TTC549 (cell line): ENCODE measurements around the gene LRRC8E.
"Not testable (repeated sequence)": the region's sequence is repeated elsewhere in the genome, so short reads cannot be mapped to it uniquely, and the experiment has no call there.

ENCODE experiments used
- FAIRE-seq: peaks from 2 replicates; lab custom pipeline; 2012; peaks lifted over from hg19 to GRCh38; lab: Jason Lieb, UNC

Gene LRRC8E

GRCh38 chr19:7887408-7888144, 734 bp upstream of the LRRC8E start:
- no peak for FAIRE-seq

- FAIRE-seq, result no peak
Observed at GRCh38 chr19:7888826-7889217, 512 bp downstream of the LRRC8E start.

- FAIRE-seq, result not testable (repeated sequence)
Observed at GRCh38 chr19:7893362-7894101, 5.2 kb downstream of the LRRC8E start.

GRCh38 chr19:7894612-7895309, 6.5 kb downstream of the LRRC8E start:
- FAIRE-seq, result no peak

- FAIRE-seq, result no peak
Observed at GRCh38 chr19:7895565-7895964, 7.3 kb downstream of the LRRC8E start.

- FAIRE-seq, result no peak
Observed at GRCh38 chr19:7897292-7897691, 9.0 kb downstream of the LRRC8E start.

GRCh38 chr19:7898967-7899366, 10.7 kb downstream of the LRRC8E start:
- no peak for FAIRE-seq

GRCh38 chr19:7899751-7900378, 11.6 kb downstream of the LRRC8E start:
- no peak for FAIRE-seq

- no peak for FAIRE-seq
Observed at GRCh38 chr19:7900401-7900870, 12.1 kb downstream of the LRRC8E start.

GRCh38 chr19:7900931-7901330, 12.6 kb downstream of the LRRC8E start:
- FAIRE-seq, result no peak

- no peak for FAIRE-seq
Observed at GRCh38 chr19:7901337-7901736, 13.0 kb downstream of the LRRC8E start.

- FAIRE-seq, result no peak
Observed at GRCh38 chr19:7902796-7903243, 14.5 kb downstream of the LRRC8E start.

GRCh38 chr19:7903244-7904073, 15.1 kb downstream of the LRRC8E start, which contains the start of gene MAP2K7:
TSS of gene MAP2K7 (plus strand) at chr19:7903877. CDS start at chr19:7903945, 68 bp downstream.
- FAIRE-seq, result peak; percentile 94

GRCh38 chr19:7904074-7905020, 16.0 kb downstream of the LRRC8E start:
- no peak for FAIRE-seq

- no peak for FAIRE-seq
Observed at GRCh38 chr19:7905268-7905667, 17.0 kb downstream of the LRRC8E start.

- no peak for FAIRE-seq
Observed at GRCh38 chr19:7905859-7906258, 17.5 kb downstream of the LRRC8E start.

GRCh38 chr19:7907122-7907521, 18.8 kb downstream of the LRRC8E start:
- FAIRE-seq, result no peak

- no peak for FAIRE-seq
Observed at GRCh38 chr19:7907544-7907943, 19.2 kb downstream of the LRRC8E start.

- FAIRE-seq, result no peak
Observed at GRCh38 chr19:7908078-7908699, 19.9 kb downstream of the LRRC8E start.
